22Rv1 (cell line): ENCODE measurements around the gene GPR179.

Experiments used
- ZFX ChIP-seq: fragments of 450-650 bp; IDR thresholded peaks from 2 replicates; pipeline ENCODE4 v1.6.1; 2017; ENCODE audit warnings: antibody characterized with exemption, borderline replicate concordance
- TF ChIP-seq, protein P1 (sequence below): fragments of 450-650 bp; IDR thresholded peaks from 2 replicates; pipeline ENCODE4 v1.5.1; 2017; ENCODE audit warnings: mild to moderate bottlenecking

- TF ChIP-seq, protein P1, sequence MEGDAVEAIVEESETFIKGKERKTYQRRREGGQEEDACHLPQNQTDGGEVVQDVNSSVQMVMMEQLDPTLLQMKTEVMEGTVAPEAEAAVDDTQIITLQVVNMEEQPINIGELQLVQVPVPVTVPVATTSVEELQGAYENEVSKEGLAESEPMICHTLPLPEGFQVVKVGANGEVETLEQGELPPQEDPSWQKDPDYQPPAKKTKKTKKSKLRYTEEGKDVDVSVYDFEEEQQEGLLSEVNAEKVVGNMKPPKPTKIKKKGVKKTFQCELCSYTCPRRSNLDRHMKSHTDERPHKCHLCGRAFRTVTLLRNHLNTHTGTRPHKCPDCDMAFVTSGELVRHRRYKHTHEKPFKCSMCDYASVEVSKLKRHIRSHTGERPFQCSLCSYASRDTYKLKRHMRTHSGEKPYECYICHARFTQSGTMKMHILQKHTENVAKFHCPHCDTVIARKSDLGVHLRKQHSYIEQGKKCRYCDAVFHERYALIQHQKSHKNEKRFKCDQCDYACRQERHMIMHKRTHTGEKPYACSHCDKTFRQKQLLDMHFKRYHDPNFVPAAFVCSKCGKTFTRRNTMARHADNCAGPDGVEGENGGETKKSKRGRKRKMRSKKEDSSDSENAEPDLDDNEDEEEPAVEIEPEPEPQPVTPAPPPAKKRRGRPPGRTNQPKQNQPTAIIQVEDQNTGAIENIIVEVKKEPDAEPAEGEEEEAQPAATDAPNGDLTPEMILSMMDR = no peak
- no peak for TF ChIP-seq ZFX
These were observed 14.5 kb downstream of the GPR179 start for GRCh38 chr17:38329284-38329683.
